Measurements from ENCODE around the gene SCD5.
"Not testable (repeated sequence)": the region's sequence is repeated elsewhere in the genome, so short reads cannot be mapped to it uniquely, and the experiment has no call there.

SCD5 gene

DNA sequence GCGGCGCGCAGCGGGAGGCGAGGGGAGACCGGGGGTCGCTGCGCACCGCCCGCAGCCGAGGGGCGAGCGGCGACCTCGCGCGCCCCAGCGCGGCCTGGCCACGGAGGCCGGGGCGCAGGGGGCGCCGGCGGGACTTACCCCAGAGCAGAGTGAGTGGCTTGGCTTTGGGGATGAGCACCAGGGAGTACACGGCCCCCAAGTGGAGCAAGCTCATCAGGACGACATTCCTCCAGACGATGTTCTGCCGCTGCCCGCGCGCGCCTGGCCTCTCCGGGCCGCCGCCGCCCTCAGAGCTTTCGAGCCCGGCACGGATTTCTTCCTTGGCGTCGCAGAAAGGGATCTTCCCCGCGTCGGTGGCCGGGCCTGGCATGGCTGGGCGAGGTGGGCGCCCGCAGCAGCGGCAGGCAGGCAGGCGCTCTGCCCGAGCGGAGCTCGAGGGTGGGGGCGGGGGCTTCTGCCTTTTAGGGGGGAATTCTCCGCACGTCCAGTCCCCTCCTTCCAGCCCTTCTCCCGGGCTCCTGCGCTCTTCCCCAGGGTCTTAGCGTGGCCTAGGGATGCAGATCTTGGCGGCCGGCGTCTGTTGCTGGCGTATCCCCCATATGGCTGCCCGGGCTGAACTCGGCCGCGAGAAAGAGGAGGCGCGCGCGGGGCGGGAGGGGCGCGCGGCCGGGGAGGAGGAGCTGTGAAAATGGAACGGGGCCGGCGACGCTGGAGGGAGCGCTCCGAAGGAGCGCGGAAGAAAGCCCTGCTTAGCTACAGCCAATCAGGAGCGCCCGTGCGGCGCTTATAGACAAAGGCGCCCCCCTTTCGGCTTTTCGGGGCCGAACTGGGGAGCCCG lies at the start of gene SCD5:
Gene SCD5, minus strand, starts transcription at position 629 of the 838 bp plus-strand sequence. Its CDS starts 259 bp downstream, at position 370.
- DNase-seq = no peak

DNA sequence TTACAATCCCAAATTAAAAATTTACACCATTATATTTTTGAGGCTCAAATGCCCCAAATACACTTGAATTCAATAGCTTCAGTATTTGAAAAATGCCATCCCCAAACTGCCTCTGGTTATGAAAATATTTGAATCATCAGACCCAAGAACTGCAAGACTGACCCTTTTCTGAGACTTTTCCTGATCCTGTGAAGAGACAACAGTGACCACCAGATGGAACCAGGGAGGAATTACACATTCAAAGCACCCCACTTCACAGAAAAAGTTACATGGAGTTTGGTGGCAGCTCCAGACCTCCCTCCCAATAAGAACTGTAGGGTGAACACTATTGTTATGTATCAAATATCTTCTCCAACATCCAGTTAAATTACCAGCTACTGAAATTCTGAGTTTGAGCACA lies 44.0 kb upstream of the SCD5 start:
- no peak for DNase-seq

DNA sequence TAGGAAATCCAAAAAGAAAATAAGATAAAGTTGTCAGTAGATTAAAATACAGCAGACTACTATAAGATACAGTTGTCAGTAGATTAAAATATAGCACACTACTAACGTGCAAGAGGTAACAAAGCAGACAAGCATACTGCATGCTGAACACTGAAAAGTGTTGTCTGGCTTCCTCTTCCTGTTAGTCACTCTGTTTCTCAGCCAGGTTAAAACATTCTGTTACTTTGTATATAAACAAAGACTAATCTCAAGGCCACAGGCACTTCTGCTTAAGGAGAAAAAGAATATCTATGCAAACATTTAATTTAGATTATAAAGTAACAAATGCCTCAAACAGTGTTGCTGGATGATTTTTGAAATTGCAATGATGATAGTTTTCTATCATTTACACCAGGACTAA lies 41.0 kb upstream of the SCD5 start:
- DNase-seq = no peak

DNA sequence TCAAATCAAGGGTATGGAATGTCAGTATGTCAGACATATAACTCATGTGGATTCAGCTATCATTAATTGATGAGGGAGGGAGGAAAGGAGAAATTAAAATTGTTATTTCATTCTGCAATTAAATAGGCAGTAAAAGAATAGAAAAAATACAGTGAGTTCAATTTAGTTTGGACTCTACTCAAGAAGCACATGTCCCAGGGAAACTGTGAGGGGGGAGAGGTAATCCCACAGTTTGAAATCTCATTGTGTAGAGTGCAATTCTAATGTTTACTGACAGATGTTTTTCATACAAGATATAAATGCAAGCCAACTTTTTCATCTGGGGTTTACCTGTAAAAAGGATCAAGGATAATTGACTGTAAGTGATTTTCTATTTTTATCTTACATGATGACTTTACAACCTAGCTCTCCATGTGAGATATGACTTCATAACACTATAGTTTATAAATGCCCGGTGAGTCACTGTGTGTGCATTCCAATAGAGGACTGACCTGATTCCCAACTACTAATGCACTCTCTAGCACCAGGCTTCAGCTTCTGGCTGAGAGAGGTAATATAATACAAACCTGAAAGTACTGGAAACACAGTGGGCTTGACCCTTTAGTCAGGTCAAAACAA lies 35.2 kb upstream of the SCD5 start:
- DNase-seq = no peak

- not testable (repeated sequence) for DNase-seq
These were observed 34.5 kb upstream of the SCD5 start for GRCh38 chr4:82833060-82833459.

DNA sequence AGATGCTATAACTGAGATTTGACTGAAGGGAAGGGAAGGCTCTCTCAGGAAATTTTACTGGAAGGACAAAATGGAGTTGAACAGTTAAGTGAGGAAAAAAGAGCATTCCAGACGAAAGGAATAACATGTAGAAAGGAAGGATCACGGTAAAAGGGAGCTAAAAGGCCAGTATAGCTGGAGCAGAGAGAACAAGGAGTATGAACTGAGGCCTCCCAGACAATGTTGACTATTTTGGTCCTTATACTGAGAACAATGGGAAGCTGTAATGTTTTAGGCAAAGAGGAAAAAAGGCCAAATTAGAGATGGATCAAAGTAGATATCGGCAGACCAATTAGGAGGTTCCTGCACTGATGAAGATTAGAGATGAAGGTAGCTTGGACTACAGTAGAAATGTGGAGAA lies 26.8 kb upstream of the SCD5 start:
- no peak for DNase-seq

GRCh38 chr4:82823062-82823461 lies 24.5 kb upstream of the SCD5 start:
- no peak for DNase-seq

DNA sequence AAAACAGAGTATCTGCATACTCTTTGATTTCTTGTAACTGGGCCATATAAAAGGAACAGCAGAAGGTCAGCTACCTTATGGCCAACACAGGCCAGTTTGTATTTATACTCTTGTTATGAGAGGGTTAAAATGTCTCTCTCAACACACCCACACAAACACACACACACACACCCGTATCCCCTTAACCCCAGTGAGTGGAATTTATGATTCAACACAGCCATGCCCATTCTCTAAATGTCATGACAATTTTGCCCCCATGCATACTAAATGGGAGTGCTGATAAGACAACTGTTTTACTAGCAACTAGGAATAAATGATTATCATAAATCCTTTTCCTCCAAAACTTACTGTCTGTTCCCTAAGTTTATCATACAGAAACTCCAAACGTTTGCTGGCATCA lies 22.1 kb upstream of the SCD5 start:
- no peak for DNase-seq

- peak; percentile 4 for DNase-seq
These were observed 20.4 kb upstream of the SCD5 start for GRCh38 chr4:82818664-82819662.

DNA sequence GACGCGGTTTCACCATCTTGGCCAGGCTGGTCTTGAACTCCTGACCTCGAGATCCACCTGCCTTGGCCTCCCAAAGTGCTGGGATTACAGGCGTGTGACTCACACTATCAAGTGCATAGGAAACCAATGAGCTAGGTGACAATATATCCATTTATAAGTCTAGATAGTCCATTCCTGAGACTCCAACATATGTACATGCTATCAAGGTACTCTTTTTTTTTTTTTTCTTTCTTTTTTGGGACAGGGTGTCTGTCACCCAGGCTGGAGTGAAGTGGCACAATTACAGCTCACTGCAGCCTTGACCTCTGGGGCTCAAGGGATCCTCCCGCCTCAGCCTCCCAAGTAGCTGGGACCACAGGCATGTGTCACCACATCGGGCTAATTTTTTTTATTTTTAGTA lies 18.3 kb upstream of the SCD5 start:
- not testable (repeated sequence) for DNase-seq

GRCh38 chr4:82814034-82814433 lies 15.4 kb upstream of the SCD5 start:
- DNase-seq = no peak

DNA sequence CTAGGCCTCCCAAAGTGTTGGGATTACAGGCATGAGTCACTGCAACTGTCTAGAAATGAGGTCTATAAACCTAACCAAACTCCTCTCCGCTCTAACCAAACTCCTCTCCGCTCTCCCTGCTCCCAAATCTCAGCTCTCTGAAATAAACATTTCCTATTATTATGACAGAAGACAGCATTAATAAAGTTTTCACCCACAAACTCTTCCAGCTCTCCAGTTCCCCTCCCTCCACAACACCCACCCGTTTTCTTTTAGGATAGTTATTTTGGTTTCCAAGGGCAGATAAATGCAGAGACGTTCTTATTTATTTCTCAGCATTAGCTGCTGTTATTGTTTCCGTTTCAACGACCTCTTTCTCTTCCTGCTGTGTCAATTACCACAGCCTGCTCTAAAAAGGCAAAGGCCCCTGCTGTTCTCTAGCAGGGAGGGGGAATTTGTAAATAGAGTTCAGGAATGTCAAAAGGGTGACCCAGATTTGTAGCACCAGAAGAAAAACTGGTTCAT lies 13.3 kb upstream of the SCD5 start:
- DNase-seq = no peak

- DNase-seq = no peak
These were observed 12.8 kb upstream of the SCD5 start for GRCh38 chr4:82811392-82811791.

DNA sequence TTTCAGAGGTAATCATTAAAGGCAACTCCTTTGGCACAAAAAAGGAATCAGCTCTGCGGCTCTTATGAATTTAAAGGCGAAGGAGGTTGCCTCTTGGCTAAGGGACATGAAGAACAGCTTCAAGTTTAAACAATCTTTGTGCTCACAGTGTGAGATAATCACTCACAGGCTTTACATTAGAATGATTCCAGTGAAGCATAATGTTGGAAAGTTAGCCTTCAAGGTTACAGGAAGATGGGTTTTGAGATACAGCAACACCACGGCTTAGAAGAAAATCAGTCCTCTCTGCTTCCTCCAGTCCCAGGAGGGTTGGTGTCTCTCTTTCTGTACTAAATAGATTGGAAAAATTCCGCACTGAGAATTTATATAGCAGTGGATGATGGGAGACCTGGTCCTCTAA lies 11.6 kb upstream of the SCD5 start:
- DNase-seq = no peak

DNA sequence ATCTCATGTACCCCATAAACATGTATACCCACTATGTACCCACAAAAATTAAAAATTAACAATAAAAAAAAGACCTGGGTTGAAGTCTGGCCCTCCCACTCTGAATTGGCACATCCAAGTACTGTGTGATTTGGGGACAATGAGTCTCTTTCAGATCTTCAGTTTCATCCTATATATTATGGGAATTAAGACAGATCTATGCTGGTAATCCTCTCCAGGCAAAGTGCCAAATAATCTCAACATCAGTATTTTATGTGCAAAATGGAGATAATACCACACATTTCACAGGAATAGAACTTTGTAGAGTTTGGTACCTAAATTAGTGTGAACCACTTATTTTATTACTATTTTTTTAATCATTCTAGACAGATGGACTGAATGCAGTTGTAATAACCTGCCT lies 11.0 kb upstream of the SCD5 start:
- no peak for DNase-seq

DNA sequence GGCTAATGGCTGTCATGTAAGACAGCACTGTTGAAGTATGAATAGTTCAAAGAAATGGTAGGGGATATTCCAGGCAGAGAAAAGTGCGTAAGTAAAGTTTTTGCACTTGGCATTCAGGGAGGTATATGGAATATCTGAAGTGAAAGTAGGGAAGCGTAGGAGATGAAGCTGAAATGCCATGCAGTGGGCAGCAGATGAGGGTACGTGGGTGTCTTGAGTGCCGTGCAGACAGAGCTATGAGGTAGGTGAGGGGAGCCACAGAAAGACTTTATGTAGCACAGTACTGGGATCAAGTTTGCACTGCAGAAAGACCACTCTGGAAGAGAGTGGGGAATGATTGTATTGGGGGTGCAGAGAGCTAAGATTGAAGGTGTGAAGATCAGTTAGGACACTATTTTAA lies 5.2 kb upstream of the SCD5 start:
- no peak for DNase-seq

GRCh38 chr4:82802911-82803310 lies 4.3 kb upstream of the SCD5 start:
- DNase-seq = peak; percentile 4

GRCh38 chr4:82801910-82802521 lies 3.4 kb upstream of the SCD5 start:
- no peak for DNase-seq

DNA sequence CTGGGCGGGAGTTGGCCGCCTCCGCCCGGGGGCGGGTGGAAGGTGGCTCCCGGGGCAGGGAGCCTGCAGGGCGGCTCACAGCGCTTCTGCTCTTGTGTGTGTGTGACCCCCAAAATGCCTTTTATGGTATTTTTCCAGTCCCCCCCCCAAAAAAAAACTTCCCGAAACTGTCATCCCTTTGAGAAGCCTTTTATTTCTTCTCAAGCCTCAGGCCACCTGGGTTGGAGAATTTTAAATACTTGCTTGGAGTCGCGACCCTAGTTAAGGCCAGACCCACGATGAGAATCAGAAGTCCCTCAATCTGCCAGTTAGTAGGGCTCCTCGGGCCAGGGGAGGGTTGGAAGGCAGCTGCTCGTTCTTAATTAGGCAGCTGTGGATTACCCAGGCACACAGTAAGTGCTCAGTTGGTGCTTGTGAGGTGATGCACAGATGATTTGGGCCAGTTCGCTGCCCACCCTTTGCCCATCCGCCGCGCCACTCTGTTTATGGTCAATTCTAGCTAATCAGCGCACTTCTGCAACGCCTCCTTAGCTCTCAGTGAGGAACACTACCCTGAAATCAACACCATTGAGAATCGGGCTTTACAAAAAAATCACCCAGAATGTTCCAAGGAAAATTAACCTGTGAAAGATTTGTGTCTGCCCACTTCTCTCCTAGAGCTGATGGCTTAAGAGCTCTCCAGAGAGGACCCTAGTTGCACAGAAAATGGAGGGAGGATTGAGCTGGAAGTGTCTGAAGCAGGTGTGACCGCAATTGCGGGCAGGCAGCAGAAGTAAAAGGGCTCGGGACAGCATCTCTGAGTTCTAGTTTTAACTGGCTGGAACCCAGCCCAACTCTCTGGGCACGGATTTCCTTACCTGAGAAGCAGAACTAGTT lies 648 bp upstream of the SCD5 start:
- no peak for DNase-seq

GRCh38 chr4:82797405-82798111 lies 1.0 kb downstream of the SCD5 start:
- no peak for DNase-seq

- no peak for DNase-seq
These were observed 1.6 kb downstream of the SCD5 start for GRCh38 chr4:82797040-82797404.

All from GF-D8 (cell line).